HL-60/S4 treated with retinoic acid at 250 ng/mL for 4 days and 3 days (cell line): ENCODE data around the gene REV1.
"Not testable (repeated sequence)": the region's sequence is repeated elsewhere in the genome, so short reads cannot be mapped to it uniquely, and the experiment has no call there.

Experiments used
- in situ Hi-C: fragments of 300-500 bp; cut with MboI; formaldehyde crosslinking; loops from 2 replicates; pipeline ENCODE4 v1.7.0; 2022; ENCODE audit warnings: low sequenced_read_pairs

The REV1 gene

DNA sequence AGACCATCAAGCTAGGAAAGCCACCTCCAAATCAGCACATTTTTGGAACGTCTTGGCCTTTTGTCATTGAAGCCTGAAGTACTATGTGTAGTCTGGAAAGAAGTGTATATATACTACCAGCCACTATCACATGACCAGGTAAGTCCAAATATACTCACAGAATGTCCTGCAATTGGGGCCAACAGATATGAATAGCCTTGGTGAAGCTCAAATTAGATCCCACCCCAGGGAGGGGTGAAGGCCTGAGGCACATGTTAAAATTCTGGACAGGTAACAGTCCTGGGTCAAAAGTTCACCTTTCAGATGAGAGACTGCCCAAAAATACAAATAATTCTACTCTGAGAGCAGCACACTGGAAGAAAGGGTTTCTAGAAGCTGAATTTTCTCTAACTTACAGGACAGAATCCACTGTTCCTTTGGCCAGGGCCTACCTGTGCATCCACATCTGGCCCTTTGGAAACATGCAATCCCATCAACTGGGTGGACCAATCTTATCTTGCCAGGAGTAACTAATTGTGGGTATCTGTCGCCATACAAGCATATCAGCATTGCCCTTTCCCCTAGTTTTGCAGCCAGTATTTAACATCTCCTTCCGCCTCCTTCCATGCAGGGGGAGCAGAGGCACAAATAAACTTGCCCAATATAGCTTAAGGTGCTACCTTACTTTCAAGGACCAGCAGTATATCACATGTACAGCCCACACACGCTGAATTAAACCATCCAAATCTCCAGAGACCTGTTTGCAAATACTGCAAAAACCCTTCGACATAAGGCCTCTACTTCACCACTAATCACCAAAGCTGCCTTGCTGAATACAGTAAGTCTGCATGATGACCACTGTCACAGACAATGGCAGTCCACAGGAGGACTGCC, 84.8 kb downstream of the REV1 start:
- in situ Hi-C loops = no loop called here

DNA sequence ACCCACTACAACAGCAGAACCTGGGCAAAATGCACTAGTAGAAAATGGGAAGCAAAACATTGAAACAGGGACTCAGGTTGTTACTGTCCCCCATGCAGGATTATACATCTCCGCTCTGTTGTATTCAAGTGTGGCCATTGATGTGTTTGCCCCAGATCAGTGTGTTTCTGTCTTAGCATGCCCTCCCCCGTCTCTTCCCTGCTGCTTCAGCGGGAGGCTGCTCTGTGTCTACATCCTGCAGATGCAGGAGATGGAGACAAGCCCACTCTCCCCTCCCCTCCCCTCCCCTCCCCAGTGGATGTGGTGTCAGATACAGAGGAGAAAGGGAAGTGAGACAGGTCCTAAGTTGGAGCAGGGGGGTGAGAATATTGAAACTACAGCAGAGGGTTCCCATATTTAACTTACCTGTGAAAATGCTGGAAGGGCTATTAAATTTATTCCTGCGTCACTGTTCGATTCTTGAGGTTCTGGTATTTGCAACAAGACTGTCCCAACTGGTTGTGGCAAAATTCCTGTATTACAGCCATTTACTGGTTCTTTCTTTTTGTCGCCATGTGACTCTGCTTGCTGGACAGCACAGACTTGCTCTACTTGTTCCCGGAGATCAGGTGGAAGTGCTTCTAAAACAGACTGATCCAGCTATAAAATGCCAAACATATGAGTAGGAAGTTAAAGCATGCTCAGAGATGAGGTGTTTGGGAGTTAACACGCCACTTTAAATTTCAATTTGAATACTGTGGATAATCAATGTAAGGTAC, 85.6 kb downstream of the REV1 start:
- in situ Hi-C loops = no loop called here

DNA sequence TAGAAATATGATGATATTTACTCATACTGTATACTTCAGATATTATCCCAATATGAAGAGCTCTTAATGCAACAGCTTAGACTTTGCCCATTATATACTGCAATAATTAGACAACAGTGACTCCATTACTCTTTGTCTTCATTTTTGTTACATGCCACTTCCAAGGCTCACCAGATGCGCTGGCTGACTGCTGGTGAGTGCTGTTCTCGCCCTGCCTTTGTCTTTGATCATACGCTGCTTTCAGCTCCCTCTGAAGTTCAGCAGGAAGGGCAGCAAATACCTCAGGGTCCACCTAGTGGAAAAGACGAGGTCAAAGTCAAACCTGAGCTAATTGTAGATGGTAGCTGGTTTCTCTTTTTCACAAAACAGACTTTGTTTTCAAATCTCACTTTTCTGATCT, 86.3 kb downstream of the REV1 start:
- in situ Hi-C loops = no loop called here

DNA sequence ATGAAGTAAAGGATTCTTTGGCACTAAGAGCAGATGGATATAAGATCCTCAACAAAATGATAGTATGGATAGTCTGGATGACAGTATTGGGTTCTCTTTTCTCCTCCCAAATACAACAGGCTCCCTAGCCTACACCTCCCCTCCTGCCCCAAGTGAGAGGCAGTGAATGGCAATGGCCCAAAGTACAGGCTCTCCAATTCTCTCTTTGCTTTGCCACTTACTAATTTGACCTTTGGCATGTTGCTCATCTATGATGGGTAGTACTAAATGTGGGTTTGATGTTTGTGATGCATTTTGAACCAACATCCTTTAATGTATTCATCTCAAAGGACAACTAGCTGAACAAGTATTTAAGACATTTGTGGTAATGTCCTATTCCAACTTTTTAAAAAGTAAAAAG, 86.7 kb downstream of the REV1 start:
- in situ Hi-C loops = no loop called here

DNA sequence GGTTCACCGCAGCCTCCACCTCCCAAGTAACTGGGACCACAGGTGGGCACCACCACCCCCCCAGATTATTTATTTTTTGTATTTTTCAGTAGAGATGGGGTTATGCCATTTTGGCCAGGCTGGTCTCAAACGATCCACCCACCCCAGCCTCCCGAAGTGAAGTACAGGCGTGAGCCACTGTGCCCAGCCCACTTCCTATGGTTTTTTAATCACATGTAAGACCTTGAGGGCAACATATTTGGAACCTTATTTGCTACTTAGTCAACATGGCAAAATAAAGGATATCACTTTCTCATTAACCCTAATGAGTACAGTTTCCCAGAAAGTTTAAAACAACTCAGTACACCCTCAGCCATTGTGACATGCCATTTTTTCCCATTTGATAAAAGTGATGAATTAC, 88.0 kb downstream of the REV1 start:
- in situ Hi-C loops = no loop called here

DNA sequence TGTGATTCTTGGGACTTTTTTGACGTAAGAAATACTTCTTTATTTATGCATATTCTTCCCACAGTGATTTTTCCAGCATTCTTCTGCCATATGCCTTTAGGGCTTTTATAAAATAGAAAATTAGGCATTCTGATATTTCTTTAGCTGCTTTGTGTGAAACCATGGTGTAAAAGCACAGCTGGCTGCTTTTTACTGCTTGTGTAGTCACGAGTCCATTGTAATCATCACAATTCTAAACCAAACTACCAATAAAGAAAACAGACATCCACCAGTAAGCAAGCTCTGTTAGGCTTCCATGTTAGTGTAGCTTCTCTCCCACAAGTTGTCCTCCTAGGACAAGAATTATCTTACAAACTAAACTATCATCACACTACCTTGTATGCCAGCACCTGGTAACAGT, 90.0 kb downstream of the REV1 start:
- in situ Hi-C loops = no loop called here

DNA sequence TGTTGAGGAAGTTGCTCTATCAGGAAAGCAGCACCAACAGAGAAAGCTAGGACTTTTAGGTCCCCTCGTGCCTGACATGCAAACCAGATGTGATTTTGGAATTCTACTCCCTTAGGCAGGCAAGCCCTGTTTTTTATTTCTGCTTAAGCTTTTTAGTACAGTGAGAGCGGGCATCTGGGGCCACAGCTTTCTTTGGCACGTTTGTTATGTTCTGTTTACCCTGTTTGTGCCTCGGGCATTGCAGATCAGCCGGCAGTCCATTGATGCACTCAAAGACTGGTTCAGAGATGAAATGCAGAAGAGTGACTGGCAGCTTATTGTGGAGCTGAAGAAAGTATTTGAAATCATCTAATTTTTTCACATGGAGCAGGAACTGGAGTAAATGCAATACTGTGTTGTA, 90.8 kb downstream of the REV1 start:
- in situ Hi-C loops = no loop called here

DNA sequence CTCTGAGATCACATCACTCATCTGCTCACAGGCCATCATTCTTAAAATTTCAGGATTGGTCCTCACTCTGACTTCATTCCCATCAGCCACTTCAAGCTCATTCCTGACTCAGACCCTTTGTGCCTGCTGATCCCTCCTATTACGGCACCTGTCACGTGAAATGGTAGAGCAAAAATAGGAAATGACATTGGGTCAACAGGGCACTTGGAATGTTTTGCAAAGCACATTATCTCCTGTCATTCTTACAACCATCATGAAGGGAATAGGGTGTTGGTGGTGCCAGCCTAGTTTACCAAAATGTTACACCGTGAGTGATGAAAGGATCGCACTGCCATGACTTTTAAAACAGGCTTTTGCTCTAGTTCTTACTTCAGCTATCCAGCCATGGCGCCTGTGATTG, 91.5 kb downstream of the REV1 start:
- in situ Hi-C loops = no loop called here

DNA sequence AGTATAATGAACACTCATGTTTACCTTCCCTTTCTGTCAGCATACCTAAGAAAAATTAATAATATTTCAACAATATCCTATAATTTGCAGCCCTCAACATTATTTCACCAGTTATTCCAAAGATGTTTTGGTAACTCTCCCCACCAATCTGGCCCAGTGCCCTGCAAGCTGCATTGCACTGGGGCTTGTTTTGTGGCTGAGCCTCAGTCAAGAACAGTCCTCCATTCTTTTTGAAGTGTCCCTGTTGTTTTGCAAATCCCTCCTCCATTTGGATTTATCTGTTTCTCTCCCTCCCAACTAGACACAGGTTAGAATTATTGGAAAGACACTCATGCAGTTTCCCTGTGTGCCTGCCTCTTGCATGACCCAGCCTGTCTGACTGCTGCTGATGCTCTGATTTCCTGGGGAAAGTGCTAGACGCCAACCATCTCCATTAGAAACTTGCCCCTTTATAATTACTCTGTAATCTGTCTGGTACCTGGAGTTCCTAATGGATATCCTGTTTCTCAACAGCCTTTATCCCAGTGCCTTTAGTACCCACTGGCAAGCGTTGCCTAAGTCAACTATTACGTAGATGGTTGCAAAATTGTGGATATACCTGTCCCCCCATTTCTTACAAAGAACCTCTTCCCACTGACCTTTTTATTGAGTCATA, 92.4 kb downstream of the REV1 start:
- in situ Hi-C loops = no loop called here

DNA sequence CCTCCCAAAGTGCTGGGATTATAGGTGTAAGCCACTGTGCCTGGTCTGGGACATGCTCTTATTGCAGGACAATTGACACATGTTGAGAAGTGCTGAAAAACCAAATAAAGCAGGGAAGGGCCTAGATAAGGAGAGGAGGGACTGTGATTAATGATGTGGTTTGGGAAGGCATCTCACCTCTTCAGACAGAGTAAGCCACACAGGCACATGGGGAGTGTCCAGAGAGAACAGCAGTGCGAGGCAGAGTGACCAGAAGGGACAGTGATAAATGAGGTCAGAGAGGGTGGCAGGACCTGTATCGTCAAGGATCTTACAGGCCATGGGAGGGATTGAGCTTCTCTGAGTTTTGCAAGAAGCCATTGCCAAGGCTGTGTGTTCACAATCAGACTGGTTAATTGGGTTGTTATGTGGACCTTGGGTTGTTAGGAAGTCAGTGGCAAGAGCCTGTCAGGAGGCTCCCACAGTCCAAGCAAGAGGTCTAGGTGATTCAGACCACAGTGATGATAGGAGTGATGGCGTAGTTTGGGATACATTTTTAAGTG, 94.2 kb downstream of the REV1 start:
- in situ Hi-C loops = no loop called here

DNA sequence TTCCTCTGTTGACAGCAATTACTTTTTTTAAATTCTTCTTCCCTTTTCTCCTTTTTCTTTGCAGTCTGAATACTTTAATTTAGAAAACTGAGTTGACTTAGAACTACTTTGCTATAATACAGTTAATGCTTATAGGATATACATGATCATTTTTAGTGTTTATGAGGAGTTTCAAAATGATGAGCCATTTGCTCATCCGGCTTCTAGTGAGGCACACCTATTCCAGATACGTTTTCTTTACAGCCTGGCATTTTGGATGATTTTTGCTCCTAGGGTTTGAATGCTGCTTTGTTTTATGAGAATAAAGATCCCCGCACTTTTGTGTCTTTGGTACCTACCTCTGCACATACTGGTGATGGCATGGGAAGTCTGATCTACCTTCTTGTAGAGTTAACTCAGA, 99.9 kb downstream of the REV1 start:
- in situ Hi-C loops = no loop called here

DNA sequence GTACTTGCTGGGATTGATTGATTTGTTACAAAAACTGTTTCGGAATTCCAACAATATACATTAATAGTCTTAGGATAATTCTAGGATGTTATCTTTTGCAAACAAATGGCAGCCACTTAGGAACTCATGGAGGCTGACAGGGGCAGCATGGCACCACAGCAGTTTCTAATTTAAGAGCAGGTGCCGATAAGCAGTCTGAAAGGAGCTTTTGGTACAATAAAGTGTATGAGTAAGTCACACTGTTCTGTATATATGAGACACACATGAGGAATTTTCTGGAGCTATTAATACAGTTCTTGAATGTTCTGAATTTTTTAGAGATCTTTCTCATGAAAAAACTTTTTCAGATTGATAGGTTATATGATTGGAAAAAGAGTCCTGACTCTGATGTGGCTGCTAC, 100.4 kb downstream of the REV1 start:
- in situ Hi-C loops = no loop called here

DNA sequence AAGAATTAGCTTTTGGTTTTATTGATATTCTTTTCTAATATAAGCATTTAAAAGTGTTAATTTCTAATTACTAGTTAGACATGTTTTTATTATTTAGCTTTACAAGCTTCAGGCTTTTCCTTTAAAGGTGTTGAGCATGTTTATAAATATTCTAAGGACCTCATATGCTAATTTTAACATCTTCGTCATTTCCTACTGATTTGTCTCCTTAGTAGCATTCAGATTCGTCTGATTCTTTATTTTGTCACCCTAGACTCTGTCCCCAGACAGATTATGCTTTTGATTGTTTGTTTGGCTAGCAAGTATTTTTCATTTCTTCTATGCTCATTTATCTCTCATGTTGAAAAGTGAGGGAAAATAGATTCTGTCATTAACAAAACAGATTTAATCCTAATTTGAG, 100.9 kb downstream of the REV1 start:
- in situ Hi-C loops = no loop called here

DNA sequence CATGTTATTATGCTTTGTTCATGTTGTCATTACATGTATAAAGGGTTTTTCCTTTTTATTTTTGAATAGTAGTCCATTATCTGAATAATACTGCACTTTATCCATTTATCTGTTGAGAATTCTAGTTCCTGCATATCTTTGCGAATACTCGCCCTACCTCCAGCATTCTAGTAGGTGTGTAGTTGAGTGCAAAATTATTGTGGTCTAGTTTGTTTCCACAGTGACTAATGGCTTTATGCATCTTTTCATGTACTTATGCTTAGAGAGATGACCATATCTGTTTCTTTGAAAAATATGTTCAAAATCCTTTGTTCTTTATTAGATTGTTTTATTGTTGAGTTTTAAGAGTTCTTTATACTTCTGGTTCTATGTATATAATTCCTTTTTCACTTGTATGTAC, 103.8 kb downstream of the REV1 start:
- in situ Hi-C loops = no loop called here

DNA sequence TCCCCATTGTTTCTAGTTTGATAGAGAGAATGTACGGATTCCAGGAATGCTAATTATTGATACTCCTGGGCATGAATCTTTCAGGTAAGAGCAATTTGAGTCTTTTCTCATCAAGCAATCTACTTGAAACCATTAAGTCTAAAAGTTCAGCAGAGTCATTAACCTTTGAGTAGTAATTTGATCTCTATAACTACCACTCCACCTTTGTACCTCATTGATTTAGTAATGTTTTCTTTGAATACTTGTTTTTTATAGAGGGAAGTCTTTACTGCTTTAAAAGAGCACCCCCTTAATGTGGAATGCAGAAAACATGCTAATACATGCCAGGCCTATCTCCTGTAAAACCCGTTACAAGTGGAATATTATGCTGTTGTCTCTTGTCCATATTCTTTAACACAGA, 107.7 kb downstream of the REV1 start:
- in situ Hi-C loops = no loop called here

DNA sequence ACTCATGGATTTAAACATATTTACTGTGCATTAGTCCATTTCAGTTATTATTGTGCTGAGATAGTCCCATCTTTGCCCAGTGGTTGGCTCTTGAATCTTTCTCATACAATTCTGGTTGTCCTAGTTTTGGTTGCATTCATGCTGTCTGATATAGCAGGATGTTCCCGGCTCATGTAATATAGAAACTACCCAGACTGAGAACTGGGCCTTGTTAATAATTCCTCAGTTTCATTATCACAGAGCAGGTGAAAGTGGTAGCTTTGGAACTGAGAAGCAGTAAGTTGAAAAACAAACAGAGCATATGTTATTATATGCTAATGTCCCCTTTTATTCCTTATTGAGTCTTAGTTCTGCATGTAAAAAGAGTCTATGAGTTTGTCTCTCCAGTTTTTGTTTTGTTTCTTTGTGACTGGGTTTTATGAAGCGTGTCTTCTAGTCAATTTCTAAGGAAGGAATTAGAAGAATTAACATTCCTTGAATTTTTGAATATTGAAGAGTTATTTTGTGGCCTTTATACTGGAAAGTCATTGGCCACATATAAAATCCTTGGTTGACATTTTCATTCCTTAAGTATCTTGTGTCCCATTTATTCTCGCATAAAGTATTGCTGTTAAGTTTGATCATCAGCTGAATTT, 109.3 kb downstream of the REV1 start:
- in situ Hi-C loops = no loop called here

DNA sequence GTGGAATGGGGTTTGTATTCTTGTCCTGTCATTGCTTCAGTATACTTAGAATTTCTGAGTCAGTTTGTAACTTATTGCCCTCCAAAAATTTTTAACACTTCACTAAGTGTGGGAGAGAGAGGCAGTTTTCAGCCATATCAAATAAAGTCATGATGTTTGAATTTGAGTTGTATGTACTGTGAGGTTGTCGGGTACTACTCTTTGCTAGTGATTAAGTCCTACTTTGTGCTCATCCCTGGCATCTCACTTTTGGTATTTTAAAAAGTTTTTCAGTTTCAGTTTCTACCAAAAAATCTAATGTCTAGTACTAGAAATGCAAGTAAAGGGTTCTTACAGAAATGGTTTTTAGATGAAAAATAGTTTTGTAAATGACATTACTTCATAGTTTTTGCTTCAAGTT, 111.9 kb downstream of the REV1 start:
- in situ Hi-C loops = no loop called here

DNA sequence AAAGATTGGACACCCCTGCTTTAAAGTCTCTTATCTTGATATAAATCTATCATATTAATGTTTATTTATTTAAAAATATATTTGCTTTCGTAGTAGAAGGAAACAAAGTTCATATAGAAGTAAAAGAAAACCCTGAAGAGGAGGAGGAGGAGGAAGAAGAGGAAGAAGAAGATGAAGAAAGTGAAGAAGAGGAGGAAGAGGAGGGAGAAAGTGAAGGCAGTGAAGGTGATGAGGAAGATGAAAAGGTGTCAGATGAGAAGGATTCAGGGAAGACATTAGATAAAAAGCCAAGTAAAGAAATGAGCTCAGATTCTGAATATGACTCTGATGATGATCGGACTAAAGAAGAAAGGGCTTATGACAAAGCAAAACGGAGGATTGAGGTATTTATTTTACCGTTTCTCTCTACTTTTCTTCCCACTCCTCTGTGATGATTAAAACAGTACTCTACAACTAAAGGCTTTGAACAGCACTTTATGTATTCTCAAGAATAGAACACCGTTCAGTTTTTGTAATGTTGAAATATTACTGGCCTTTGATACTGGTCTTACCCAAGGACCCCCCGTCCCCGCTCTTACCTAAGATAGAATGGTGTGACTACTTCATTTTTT, 113.5 kb downstream of the REV1 start:
- in situ Hi-C loops = no loop called here

DNA sequence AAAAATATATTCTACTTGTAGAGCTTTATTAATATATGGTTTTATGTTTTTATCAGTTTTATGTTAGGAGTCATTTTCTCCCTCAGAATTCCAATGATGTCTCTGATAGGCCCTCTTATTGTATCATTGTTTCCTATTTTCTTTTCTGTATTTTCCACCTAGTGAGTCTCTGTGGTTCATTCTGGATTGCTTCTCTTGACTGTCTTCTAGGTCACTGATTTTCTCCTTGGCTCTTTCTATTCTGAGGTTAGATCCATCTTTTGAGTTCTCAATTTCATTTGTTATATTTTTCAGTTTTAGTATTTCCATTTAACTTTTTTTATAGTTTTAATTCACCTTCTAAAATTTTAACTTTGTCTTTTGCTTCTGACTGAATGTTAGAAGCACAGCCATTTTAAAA, 115.1 kb downstream of the REV1 start:
- in situ Hi-C loops = no loop called here

DNA sequence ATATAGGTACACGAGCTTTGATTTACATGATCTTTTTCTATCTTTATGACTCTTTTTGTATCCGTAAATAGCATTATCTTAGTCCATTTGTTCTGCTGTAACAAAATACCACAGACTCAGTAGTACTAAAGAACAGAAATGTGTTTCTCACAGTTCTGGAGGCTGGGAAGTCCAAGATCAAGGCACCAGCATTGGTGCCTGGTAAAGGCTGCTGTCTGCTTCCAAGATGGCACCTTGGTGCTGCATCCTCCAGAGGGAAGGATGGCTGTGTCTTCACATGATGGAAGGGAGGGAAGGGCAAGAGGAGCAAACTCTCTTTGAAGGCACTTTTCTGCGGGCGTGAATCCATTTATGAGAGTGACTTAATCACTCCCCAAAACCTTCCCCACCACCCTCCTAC, 116.7 kb downstream of the REV1 start:
- in situ Hi-C loops = no loop called here

DNA sequence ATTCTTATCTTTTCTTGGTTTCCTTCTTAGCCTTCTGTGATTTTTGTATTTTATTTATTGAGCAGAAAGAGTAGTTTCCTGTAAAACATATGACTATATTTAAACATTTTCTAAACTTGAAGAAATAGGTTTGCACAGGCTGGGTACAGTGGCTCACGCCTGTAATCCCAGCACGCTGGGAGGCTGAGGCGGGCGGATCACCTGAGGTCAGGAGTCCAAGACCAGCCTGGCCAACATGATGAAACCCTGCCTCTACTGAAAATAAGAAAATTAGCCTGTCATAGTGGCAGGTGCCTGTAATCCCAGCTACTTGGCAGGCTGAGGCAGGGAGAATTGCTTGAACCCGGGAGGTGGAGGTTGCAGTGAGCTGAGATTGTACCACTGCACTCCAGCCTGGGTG, 121.0 kb downstream of the REV1 start:
- in situ Hi-C loops = not testable (repeated sequence)
